ENCODE measurements around the gene CTCFL.
A peak's percentile ranks its signal among the peaks of the same experiment; 100 is the strongest.

CTCFL gene, protein sequence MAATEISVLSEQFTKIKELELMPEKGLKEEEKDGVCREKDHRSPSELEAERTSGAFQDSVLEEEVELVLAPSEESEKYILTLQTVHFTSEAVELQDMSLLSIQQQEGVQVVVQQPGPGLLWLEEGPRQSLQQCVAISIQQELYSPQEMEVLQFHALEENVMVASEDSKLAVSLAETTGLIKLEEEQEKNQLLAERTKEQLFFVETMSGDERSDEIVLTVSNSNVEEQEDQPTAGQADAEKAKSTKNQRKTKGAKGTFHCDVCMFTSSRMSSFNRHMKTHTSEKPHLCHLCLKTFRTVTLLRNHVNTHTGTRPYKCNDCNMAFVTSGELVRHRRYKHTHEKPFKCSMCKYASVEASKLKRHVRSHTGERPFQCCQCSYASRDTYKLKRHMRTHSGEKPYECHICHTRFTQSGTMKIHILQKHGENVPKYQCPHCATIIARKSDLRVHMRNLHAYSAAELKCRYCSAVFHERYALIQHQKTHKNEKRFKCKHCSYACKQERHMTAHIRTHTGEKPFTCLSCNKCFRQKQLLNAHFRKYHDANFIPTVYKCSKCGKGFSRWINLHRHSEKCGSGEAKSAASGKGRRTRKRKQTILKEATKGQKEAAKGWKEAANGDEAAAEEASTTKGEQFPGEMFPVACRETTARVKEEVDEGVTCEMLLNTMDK

DNA sequence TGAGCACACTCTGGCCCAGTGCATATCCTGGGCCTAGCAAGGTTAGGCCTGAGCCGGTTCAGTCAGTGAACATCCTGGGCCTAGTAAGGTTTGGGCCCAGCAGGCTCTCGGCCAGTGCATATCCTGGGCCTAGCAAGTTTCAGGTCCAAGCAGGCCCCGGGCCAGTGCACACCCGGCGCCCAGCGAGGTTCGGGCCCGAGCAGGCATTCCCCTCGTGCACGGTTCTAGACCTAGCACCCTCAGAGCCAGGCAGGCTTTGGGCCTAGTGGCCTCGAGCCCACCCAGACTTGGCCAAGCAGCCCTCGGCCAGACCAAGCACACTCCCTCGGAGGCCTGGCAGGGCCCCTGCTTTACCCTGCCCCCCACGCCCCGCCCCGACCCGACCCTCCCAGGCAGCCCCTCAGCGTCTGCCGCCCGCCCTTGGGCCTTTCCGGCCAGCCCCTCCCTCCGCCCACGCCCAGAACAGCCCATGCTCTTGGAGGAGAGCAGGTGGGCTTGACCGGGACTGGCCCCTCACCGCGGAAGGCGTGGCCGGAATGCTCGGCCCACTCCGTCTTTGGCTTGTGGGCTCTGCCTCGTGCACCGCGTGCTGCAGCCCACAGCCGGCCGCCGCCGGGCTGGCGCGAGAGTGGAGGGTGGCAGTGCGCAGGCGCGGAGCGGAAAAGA, at the start of gene CTCFL:
TSS of gene CTCFL (minus strand) at position 630 of the 666 bp plus-strand sequence. CDS start 935 bp downstream, outside the sequence.
- DNase-seq = no peak

DNA sequence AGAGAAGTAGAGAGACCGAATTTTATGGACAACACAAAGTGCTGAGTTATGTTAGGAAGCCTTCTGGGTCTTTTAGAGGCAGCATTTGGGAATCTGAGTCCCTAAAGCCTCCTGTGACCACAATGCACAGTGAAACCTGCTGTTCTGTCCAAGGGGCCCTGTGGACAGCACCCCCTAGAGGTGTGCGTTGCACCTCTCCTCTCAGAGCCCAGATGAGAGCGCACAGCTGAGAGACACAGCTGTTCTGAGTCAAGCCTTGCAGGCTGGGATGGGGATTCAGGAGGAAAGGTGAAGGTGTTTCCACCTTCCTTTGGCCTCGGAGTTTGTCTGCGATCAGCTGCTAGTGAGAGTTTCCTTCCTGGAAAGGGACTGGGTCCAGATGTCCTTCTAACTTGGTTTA, 49.0 kb upstream of the CTCFL start:
- DNase-seq = no peak

DNA sequence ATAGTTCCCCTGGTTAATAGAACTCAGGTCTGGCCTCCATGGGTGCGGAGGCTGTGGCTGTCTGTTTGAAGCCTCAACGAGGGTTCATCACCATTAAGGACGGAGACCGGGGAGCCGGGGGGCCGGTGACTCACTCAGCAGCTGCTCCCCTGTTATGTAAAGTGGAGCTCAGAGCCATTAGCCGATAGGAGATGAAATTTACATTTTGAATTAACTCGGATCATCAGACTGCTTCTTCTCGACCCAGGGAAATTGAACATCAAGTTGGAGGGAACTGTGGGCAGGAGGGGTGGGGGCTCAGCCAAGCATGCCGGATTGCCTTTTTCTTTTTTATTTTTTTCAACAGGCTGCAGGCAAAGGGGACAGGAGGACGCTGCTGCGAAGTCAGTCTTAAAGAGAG, 48.3 kb upstream of the CTCFL start:
- no peak for DNase-seq

DNA sequence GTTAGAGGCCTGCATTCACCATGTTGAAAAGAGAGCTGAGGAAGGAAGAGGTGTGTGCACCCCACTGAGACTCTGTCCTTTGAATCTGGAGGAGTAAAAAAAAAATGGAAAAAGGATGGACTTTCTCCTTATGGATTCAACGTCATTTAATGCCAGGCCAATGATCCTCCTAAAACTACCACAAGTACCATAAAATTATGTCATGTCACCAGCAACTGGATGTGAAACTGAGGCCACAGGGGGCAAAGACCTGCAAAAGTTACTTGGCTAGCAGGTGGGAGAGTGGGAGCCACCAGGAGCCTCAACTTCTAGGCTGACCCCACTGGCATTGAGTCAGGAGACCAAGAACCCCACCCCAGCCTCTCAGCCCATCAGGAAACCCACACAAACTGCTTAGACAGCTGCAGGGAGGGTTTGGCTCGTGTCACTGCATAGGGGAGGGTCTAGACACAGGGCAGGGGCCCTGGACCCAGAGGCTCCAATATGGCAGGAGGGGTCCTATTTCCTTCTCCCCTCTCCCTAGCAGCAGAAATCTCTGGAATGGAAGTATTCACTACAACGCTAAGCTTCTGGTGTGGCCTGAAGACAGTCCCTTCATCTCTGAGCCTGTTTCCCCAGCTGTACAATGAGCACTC, 47.0 kb upstream of the CTCFL start:
- no peak for DNase-seq

DNA sequence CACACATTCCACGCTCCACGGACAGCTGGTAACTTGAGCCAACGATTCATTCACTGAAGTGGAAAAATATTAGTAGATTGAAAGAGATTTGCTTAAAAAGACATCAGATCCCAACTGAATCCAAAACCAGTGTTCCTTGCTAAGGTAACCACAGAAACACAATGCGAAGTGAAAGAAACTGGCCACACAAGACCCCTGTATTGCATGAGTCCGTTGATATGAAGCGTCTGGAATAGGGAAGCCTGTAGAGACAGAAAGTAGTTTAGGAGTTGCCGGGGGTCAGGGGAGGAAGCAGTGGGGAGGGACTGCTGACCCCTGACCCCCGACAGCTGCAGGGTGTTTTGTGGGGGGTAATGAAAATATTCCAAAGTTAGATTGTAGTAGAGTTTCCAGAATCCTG, 46.0 kb upstream of the CTCFL start:
- no peak for DNase-seq

DNA sequence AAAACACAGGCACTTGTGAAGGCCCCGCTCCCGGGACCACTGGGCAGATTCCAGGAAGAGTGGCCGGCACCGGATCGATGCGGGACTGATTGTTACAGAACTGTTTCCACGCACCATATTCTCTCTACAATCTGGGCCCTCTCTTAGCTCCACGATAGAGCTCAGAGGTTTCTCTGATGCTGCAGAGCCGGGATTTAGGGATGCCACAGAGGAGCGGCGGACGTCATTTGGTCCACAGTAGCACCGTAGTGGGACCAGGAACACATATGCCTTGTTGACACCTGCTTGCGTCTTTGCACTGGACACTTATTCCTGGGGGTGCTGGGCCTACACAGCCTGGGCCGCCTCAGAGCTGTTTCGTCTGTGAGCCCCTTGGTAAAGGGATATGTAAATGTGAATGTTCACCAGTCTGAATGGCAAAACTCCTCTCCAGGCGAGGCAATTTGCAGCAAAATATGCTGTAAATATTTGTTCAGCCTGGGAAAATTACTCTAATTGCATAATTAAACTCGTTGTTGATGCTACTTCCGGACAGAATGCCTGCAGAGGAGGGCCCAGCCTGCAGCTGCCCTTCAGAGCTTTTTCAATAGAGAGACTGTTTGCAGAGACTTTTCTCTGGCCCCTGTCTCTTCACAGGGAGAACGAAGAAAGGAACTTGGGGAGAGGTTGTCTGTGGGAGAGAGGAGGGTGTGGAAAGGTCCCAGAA, 45.4 kb upstream of the CTCFL start:
- peak; percentile 93 for DNase-seq

DNA sequence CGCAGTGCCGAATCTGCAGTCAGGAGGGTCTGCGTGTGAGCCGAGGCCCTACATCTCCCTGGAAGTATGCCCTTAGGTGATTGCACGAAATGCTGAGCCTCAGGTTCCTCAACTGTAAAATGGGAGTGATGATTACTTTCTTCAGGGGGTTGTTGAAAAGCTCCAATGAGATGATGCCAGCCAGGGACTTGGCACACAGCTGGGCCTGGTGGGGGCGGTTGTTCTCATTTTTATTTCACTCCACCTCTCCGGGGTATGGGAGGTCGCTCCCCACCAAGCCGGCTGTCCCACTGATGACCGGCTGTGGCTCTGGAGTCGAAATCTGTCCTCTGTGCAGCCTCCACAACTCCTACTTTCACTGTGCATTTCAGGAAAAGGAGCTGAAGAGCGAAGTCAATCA, 44.0 kb upstream of the CTCFL start:
- DNase-seq = no peak

DNA sequence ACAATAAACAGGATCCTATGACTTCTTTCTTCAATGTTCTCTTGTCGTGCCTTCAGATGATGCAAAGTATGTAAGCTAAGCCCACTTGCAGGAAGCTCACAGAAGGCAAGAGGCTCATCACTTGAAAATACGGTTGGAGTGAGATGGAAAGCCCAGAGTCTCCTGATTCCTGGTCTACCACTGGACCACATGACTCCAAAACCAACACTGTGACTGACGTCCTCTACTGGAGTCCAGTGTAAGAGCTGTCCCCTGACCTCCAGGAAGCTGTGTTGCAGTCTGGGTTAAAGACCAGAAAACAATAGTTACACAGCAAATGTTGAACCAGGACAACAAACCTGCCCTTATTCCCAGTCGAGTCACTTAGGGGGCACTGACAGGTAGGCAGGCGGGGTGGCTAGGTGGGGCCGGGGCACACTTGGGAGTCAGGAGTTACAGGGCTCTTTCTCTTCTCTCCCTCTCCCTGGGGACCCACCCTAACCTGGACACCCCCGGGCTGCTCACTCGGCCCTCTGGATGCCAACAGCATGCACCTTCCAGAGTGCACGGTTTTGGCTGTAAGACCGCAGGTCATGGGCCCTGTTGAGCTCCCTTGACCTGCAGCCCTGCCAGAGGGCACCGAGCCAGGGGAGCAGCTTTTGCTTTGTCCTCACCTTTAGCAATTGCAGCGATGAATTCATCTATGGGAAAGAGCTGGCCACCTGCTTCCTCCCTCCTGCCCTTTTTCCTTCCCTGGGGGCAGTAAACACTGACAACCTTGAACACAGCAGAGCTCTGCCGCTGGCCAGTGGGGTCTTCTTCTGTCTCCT, 43.4 kb upstream of the CTCFL start:
- no peak for DNase-seq

DNA sequence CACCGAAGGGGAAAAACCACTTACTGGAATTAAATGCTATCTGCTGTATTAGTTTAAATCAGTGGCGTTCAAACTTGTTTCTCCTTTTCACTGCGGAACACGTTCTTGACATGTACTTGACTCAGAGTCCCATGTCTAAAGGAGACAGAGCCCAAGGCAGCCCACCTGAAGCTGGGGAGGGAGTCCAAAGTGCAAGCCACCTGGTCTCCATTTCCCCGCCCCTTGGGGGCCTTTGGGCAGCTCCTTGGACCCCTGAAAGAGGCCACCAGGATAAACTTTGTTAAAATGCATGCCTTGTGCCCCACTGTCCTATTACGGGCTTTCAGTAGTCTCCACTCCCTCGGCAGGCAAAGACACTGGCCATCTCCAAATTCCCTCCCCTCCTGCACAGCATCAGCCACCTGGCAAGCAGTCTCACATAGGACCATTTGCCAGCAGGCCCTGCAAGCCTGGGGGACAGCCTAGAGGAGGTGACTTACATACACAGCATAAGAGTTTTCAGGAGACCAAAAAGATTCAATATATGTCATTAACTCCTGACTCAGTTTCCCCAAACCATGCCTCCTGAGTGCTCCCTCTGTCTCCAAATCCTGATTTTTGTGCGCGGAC, 42.6 kb upstream of the CTCFL start:
- DNase-seq = no peak

DNA sequence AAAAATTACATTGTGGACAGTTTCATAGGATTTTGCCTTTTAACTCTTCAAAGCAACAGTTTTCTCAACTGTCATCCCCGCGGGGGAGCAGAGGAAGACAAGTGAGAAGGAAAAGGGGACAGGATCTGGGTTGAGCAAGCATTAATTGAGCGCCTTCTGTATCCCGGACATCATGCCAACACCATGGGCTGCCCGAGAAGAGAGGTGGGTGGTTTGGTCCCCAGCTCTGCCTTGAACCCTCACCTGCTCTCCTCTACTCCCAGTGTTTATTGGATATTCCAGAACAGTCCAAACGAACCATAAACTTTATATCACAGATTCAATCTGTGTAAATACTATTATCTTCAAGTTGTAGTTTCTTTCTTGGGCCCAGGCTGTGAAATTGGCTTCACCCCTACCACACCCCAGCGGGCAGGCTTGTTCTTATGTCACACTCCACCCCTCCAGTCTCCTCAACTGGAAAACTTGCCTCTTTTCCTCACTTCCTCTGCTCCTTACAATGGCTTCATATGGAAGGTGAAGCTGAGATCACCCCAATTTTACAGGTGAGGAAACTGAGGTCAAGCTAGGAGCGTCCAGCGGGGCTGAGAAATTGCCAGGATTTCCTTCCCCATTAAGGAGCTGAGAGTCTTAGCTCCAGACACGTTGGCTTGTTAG, 42.0 kb upstream of the CTCFL start:
- no peak for DNase-seq

DNA sequence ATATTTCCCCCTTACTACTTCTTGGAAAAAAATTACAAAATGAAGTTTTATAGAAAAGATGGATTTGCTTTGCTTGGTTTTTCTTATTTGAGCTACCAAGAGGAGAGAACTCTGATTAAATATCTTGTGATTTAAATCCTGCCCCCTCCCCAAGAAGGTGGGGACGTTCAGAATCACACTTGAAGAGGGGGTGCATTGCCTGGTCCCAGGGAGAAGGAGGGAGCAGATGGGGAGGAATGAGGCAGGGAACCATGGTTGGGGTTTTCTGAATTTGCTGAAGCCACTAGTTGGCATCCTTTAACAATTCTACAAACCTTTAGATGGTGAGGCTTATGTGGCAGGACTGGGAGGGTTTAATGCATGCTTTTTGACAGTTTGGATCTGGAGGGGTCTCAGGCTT, 41.5 kb upstream of the CTCFL start:
- DNase-seq = no peak

DNA sequence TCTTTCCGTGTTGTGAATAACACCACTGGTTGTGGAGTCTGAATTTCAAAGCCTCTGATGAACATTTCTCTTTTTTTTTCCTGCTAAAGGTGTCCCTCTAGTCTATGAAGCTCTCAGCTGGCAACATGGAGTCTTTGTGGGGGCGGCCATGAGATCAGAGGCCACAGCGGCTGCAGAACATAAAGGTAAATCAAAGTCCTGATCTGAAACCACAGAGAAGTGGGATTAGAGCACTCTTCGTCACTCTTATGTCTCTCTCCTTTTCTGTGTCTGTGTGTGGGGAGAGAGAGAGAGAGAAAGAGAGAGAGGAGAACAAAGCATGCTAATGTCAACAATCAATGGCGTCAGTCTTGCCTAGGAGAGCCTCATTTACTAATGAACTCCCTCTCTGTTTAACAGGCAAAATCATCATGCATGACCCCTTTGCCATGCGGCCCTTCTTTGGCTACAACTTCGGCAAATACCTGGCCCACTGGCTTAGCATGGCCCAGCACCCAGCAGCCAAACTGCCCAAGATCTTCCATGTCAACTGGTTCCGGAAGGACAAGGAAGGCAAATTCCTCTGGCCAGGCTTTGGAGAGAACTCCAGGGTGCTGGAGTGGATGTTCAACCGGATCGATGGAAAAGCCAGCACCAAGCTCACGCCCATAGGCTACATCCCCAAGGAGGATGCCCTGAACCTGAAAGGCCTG, 40.2 kb upstream of the CTCFL start:
- no peak for DNase-seq

DNA sequence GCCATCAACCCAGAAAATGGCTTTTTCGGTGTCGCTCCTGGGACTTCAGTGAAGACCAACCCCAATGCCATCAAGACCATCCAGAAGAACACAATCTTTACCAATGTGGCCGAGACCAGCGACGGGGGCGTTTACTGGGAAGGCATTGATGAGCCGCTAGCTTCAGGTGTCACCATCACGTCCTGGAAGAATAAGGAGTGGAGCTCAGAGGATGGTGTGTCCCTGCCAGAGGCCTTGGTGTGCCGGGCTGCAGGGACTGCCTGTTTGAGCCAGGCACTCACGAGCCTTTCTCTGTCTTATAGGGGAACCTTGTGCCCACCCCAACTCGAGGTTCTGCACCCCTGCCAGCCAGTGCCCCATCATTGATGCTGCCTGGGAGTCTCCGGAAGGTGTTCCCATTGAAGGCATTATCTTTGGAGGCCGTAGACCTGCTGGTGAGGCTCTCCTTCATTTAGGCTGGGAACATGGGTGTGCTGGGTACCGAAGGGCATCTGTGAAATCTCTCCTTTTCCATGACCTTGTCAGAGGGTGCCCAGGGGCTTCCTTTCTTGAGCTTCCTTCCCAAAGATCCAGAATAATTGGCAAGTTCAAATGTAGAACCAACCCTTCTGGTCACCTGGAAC, 39.4 kb upstream of the CTCFL start:
- DNase-seq = no peak

DNA sequence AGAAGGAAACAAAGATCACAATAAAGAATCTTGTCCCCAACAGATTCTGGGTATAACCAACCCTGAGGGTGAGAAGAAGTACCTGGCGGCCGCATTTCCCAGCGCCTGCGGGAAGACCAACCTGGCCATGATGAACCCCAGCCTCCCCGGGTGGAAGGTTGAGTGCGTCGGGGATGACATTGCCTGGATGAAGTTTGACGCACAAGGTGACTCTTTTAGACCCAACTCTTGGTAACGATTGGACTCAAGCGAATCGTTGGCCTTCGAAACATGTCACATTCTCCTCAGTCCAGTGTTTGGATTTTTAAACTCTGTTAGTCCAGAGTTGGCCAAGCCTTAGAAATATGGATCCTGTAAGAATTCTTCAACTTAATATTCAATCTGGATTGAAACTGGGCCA, 38.6 kb upstream of the CTCFL start:
- DNase-seq = no peak

DNA sequence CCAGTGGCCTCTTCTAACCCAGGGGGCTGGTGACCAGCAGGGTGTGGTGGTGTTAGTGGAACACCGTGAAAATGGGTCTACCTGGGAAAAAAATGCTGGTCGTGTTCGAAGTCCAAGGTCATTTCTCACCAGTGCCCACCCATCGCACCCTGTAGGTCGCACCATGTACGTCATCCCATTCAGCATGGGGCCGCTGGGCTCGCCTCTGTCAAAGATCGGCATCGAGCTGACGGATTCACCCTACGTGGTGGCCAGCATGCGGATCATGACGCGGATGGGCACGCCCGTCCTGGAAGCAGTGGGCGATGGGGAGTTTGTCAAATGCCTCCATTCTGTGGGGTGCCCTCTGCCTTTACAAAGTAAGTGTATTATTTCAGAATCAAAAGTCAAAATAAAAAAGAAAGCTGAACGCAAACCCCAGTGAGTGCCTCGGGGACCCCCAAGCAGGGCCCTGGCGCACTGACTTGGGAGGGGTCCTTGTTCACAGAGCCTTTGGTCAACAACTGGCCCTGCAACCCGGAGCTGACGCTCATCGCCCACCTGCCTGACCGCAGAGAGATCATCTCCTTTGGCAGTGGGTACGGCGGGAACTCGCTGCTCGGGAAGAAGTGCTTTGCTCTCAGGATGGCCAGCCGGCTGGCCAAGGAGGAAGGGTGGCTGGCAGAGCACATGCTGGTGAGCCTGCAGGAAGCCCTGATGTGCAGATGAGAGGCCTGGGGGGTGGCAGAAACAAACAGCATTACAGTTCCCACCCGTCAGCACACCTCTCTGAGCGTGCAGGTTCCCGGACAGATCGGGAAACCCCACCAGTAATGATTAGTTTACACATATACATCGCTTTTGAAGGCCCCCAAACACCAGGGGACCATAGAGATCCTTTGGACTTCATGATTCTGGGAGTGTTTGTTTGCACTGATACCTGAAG, 37.9 kb upstream of the CTCFL start:
- no peak for DNase-seq

DNA sequence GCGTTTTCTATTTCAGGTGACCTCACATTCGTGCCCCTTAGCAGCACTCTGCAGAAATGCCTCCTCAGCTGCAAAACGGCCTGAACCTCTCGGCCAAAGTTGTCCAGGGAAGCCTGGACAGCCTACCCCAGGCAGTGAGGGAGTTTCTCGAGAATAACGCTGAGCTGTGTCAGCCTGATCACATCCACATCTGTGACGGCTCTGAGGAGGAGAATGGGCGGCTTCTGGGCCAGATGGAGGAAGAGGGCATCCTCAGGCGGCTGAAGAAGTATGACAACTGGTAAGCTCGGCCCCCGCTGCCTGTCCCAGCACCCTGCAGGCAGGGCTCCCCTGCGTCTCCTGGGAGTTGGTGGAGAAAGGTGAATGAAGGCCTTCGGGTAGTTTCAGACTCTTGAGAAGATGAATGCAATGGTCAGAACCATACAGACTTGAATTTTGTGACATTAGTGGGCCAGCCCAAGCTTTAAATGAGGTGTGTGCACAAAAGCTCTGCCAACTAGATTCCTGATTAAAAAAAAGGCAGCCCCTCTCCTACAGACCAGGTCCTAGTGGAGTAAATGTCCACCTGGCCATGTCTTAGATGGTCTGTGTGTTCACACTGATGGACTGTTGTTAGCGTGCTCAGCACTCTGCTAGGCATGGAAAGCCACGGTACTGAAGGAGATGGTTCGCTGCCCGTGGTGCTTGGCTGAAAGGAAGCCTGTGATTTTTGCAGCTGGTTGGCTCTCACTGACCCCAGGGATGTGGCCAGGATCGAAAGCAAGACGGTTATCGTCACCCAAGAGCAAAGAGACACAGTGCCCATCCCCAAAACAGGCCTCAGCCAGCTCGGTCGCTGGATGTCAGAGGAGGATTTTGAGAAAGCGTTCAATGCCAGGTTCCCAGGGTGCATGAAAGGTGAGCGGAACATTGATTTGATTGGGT, 36.7 kb upstream of the CTCFL start:
- DNase-seq = no peak

DNA sequence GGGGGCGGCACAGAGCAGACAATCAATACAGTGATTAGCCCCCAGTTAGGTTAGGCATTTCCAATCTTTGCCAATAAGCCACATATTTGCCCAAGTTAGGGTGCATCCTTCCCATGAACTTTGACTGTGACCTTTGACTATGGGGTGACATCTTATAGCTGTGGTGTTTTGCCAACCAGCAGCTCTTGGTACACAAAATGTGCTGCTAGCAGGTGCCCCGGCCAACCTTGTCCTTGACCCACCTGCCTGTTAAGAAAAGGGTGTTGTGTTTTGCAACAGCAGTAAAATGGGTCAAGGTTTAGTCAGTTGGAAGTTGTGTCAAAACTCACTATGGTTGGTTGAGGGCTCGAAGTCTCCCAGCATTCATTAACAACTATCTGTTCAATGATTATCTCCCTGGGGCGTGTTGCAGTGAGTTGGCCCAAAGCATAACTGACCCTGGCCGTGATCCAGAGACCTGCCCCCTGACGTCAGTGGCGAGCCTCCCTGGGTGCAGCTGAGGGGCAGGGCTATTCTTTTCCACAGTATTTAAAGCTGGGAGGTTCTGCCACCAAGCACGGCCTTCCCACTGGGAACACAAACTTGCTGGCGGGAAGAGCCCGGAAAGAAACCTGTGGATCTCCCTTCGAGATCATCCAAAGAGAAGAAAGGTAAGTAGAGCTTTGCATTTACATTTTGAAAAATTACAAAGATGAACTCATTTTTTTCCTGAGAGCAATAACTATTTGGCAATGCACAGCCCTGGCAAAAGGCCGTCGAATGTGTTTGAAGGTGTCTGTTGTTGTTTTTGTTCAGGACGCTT, 35.8 kb upstream of the CTCFL start, which contains the start of gene PCK1:
TSS of gene PCK1 (plus strand) at position 557 of the 802 bp plus-strand sequence. CDS start 302 bp downstream, outside the sequence.
- no peak for DNase-seq

Measured in NCI-H1417 treated with DMSO at 0.1 percent for 48 hours (cell line).